NCI-H187 (cell line): ENCODE data around the gene TMEM9B.
"Not testable (repeated sequence)": the region's sequence is repeated elsewhere in the genome, so short reads cannot be mapped to it uniquely, and the experiment has no call there.

Source experiments
- DNase-seq, 2 experiments: peaks; one replicate each; lab custom pipeline; 2025; lab: John Stamatoyannopoulos, UW

The TMEM9B gene

DNA sequence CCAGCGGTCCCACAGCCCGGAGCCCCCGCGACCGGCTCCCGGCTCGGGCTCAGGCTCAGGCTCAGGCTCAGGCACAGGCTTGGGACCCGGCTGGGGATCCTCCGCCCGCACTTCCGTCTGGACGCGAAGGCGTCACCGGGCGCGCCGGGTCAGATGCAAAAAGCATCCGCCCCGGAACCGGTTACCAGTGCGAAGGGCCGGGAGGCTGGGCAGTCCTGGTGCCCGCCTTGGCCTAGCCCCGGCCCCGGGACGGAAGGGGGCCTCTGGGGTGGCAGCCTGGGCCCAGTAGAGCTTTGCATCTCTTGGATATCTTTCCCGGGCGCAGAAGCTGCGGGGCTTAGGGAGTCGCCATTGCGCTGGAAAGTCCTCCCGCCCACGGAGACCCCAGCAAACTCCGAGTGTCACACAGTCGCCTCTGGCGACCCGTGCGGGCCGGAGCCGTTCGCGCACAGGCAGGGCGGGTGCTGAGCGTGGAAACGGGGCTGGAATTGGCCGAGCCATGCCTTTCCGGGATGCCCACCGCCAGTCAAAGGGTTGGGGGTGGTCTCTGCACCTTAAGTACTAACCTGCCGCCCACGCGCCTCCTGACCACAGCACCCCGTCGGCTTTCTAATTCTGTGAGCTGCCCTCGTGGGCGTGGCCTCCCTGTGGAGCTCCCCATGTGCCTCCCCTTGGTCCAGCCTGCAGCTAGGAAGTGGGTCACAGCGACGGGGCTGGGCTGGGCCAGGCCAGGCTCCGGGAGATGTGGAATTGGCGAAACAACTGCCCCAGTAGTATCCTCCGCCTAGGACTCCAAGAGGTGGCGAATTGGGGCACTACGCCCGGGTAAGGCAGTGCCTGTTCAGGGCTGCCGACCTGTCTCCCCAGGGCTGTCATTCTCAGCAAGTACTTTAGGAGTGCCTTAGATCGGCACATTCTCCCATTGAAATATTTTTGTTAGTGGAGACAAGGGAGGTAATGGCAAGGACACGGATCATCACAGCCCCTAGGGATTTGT is at the start of gene TMEM9B:
TSS of gene TMEM9B (minus strand) at position 119 of the 997 bp plus-strand sequence. CDS start 129 bp downstream, outside the sequence.
- peak; percentile 85 to 96 for DNase-seq

DNA sequence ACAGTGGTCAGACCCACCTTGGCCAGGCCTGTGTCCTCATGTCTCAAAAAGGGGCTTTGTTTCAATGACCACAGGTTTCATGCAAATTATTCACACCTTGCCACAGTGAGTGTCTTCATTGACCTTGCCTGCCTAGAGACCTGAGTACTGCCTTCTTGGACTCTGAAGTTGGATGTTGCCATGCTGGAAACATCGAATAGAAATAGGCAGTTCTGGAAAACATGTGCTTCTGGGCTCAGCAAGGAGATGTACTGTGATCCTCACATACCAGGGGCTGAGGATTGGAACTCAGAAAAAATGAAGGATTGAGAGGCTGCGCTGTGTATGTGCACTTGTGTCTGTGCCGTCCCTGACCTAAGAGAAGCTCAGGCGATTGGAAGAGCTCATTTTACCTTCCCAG is 49.1 kb upstream of the TMEM9B start:
- no peak for DNase-seq

DNA sequence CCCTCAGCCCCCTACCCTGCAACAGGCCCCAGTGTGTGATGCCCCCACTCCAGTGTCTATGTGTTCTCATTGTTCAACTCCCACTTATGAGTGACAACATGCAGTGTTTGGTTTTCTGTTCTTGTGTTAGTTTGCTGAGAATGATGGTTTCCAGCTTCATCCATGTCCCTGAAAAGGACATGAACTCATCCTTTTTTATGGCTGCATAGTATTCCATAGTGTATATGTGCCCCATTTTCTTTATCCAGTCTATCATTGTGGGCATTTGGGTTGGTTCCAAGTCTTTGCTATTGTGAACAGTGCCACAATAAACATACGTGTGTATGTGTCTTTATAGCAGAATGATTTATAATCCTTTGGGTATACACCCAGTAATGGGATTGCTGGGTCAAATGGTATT is 45.3 kb upstream of the TMEM9B start:
- DNase-seq: not testable (repeated sequence)

DNA sequence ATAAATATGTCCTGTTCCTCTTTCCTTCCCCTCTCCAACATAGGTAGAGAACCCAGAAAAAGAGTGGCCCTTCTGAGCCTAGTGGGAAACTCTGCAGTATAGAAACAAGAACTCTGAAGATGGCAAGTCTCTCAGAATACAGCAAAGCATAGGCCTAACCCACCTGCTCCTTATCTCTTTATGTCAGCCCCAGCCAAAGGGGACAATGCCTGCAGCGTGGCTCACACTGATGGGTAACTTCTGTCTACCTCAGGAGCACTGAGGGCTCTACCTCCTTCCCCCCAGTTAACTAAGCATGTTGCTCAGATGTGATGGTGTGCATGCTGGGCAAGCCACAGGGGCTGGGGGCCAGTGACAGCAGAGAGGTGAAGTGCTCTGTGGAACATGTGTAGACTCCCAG is 44.4 kb upstream of the TMEM9B start:
- DNase-seq: no peak

DNA sequence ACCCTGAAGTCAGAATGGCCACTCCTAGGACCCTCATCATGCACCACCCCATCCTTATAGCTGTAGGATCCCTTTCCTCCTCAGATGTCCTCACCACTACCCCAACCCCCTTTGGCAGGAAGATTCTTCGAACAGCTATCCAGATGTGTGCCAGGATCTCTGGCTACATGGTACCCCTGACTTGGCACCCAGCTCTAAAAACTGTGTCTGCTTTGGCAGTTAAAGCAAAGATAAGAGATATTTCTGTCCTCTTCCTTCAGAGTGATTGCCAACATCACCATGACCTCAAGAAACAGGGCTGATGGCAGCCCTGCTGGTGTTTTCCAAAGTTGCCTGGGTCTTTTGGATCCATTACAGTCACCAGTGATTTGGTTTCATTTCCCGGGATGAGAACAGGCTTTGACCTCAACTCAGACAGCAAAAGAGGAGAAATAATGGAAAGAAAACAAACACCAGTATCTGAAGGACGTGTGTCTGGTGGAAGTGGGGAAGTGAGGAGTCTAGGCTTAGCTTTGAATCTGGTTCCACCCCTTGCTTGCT is 43.8 kb upstream of the TMEM9B start:
- no peak for DNase-seq

DNA sequence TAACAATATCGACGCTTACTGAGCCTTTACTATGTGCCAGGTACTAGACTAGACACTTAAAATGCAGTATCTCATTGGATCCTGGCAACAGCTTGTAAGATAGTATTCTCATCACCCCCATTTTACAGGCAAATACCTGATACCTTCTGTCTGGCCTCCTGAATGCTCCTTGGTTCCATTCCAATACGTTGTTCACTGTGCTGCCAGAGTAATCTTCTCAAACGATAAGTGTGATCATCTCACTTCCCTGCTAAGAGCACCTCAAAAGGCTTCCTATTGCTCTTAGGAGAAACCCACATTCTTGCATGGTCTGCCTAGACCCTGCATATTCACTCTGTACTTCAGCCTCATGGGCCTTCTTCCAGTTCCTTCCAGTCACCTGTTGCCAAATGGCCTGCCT is 40.8 kb upstream of the TMEM9B start:
- no peak for DNase-seq

DNA sequence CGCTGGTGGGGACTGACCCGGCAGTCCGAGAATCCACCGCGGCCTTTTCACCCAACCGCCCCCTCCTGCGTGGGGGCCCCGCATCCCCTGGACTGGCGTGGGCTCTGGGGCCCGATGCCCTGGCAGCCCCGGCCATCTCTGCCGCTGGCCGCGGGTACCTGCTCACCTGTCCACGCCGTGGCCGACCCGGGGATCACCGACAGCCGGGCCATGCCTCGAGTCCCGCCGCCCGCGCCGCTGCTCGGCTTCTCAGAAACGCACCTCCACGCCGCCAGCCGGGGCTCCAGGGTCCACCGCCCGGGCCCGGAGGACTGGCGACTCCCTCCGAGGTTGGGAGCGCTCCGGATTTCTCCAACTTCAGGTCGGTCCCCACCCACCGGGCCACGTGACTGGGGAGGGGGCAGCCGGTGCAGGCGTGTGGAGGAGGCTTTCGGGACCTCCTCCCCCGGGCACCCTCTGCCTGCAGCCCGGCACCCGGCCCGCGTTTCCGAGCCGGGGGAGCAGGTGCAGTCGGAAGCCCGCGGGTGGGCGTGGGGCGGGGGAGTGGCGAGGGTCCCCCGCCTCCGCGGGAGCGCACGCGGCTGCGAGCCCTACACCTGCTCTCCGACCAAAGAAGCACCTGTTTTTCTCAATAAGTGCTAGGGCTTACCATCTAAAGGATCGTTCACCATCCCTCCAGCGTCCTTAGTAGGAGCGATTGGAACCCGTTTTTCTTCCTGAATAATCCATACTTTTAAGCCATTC is 40.1 kb upstream of the TMEM9B start:
- DNase-seq: no peak

DNA sequence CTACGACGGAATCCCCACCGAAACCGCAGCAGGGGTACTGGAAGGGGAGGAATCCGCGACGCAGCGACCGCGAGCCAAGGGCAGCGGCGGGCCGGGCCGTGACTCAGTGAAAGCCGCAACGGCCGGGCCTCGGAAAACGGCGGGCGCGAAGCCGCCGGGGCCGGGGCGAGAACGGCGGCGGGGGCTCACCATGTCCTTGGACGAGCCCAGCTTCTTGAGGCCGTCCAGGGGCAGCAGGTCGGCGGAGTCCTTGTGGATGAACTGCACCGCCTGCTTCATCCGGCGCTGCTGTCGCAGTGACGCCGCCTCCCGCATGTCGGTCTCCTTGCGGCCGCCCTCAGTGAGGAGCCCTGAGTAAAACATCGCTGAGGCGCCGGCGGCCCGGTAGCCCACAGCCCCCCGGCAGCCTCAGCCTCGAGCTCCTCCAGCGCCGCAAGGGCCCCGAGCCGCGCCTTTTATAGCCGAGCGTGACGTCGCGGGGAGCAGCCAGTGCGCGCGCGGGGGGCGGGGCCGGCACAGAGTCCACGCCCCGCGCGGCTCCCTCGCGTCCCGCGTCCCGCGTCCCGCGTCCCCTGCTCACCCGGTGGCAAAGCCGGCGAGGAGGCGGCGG is 39.4 kb upstream of the TMEM9B start, which contains the start of gene NRIP3:
TSS of gene NRIP3 (minus strand) at position 429 of the 610 bp plus-strand sequence. CDS start at position 363, 66 bp downstream.
- peak; percentile 29 to 79 for DNase-seq

DNA sequence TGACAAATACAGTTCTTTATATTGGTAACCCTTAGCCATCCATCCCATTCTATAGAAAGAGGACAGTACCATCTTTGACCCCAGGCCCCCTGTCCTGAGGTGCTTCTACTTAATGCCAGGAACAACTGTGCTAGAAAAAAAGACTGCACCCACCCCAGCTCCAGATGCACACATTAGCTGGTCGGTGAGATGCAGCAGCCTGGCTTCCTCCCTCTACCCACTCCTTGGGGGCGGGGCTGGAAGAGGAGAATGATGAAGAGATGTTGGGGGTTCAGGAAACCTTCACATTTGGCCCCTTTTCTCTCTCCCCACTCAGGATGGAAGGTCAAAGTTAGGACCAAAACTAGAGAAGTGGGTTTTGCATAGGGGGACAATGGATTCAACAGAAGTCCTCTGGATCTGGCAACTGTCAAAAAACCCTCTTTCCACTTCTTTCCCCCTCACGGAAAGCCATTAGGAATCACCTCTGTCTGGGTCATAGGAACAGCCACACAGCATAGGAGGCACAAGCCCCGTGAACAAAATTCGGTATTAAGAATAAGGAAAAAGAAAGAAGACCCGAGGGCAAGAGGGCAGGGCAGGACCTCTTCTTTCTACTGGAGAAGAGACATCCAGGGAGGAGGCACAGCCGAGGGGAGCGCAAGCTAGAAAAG is 38.8 kb upstream of the TMEM9B start:
- DNase-seq: no peak

DNA sequence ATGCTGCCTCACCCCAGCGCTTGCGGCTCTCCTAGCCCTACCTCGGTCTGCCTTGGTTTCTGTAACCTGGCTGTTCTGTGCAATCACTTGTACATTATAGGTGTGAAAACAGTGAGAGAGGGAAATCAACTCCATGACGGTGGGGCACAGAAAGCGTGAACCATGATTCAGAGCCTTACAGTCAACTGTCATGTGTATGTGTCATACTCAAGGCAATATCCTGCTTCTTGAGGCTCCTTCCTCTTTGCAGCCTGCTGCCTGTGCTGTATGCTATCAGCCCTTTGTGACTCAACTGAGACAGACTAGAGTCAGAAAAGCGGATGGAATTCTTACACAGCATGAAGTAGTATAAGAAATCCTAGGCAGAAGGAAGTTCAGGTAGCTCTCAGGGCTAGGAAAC is 37.5 kb upstream of the TMEM9B start:
- DNase-seq: no peak

DNA sequence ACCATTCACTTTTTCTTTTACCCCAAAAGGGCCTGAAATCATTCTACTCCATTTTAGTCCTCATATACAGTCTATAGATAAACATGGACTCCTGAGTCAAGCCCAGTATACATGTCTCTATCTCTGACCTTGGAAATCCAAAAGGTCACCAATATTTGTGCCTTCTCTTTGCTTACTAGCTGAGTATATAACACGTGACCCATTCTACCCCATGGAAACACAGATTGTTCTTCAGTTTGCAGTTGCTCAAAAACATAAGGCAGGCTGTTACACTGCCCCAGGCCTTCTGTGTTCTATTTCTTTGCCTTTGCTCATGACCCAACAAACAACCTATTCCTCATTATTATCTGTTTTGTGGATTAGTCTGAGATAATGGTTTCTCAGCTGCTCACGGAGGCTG is 33.8 kb upstream of the TMEM9B start:
- no peak for DNase-seq

DNA sequence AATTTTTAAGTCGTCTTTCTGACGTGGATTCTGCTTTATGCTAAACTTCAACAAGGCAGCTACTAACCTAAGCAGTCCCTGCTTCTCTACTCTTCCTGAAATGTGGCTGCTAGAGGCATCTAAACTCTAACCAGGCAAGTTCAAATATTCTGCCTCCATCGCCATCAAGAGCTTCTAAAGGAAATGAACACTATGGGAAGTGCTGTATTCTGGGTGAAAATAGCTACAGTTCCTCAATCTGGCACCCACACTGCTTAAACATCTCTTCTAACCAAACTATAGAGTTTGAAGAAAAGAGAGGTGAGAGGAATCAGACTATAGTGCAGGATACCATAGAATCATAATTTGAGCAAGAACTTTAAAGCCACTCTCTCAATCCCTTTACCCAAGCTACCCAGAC is 33.2 kb upstream of the TMEM9B start:
- no peak for DNase-seq

DNA sequence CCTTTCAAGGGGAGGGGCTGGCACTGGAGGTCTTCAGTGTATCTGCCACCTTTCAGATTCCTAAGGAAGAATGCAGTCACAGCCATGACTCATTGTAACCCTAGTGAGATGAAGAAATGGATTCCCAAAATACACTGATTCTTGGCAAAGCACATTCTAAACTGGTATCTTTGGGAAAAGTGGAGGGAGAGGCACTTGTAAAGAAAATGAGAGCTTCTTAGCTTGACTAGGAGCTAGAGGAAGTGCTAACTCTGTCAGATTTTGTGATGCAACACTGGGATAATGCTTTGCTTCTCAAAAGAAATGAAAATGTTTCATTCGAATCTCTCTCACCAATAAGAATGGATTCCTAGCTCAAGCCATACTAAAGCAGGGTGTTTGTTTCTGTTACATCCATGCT is 25.2 kb upstream of the TMEM9B start:
- no peak for DNase-seq

DNA sequence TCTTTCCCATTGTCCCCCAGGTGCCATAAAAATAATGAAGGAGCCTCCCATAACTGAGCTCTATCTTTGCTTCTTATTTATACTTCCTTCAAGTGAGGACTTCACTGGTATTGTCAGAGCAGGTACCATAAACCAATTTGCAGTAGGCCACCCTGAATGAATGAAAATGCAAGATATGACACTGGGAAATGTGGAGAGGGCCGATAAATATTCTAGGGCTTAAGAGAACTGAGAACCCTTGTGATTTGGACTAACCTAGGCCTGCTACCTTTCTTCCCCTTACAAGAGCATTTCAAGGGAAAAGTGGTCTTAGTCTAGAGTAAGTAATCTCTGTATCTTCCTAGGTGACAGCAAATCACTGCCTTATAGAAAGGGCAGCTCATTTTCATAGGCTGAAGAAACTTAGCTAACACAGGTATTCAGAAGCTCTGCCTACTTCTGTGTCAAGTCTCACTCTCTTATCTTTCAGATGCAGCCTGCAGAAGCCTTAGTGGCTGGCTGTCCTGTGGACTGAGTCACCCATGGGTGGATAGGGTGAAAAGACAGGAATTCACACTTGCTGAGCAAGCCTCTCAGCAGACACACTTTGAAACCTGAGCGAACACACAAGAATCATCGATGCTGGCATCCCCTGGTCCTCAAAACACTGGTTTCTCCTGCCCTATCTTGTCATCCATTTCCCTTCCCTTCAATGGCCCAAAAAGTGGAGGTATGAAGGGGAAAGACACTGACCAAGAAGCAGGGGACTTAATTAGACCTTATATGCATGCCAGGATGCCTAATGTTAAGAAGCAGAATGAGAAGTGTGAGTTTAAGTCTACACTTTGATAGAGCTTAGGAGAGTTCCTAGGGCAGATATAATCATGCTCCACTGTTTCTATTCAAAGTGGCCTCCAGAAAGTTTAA is 24.3 kb upstream of the TMEM9B start:
- DNase-seq: no peak

DNA sequence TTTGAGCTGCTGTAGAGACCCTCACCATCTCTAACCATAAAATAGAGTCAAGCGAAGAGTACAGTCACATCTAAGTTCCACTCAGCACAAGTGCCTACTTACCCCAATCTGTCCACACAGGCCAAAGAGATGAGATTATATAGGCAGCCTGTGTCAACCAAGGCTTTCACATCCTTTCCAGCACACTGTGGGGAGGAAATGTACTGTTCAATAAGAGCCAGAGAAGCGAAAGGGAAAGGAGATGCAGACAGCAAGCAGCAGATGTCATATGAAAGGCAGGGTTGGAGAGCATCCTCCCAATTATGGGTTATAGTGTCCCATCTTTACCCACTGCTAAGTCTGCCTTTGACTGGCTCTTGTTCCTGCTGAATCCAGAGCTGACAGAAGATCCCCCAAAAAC is 23.2 kb upstream of the TMEM9B start:
- no peak for DNase-seq

DNA sequence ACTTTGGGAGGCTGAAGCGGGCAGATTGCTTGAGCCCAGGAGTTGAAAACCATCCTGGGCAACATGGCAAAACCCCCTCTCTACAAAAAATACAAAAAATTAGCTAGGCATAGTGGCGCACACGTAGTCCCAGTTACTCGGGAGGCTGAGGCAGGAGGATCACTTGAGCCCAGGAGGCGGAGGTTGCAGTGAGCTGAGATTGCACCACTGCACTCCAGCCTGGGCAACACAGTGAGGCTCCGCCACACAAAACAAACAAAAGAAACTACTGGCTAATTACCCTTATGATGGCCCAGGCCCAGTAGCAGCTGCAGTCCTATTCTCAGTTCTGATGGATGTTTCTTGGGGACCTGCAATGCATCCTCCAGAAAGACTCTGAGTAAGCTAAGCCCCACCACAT is 22.5 kb upstream of the TMEM9B start:
- DNase-seq: not testable (repeated sequence)

DNA sequence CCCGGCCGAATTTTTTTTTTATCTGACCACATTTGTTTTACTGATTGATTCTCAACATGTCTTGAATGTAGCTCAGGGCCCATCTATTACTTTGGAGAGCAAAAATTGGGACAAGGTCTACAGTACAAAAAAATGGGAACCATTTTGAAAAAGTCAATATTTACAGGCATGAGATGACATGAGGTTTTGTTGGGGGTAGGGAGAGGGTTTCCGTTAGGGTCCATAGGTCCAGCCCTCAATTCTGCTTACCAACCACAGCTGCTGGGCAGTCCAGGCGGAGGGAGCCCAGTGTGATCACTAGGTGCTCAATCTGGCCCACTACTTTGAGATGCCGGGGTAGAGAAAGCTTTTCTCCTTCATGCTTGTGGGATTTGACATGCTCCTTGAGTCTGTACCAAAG is 21.2 kb upstream of the TMEM9B start:
- no peak for DNase-seq

DNA sequence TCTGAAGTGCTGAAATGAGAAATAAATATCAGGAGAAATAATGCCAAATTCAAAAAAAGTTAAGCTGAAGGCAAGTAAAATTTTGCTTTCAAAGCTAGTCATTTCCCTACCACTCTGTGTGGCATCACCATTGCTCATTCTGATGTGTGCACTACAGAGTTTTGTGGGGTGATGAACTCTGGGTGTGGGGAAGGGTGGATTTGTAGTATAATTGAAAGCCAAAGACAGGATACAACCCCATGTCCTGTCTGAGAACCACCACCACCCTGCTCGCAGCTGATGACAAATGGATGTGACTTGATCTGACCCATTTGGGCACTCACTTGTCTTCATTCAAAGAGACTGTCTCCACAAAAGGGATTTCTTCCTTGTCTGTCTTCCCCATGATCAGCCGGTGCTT is 19.3 kb upstream of the TMEM9B start:
- no peak for DNase-seq

DNA sequence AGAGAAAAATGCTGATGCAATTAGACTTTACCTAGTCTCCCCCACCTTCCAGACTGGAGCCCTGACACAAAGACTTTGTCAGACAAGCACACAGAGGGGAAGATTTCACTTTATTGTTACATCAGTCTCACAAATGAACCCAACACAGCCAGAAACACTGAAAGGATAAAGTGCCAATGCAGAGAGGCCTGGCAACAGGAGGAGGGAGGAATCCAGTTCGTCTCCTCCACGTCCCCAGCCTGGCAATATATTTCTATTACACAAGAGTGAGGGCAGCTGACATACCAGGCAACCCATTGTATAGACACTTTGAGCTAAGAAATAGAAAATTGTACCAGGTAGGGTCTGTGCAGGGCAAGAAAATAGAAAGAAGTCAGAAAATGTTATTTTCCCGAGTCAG is 16.2 kb upstream of the TMEM9B start:
- no peak for DNase-seq

DNA sequence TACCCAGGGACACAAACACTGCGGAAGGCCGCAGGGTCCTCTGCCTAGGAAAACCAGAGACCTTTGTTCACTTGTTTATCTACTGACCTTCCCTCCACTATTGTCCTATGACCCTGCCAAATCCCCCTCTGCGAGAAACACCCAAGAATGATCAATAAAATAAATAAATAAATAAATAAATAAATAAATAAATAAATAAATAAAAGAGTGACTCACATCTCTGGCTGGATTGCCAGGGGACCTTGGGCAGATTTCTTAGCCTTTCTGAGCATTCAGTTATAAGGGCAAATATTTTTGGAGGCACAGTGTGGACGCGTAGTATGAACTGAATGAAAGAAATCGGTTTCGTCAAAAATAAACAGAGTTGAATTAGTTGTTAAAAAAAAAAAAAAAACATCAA is 15.1 kb upstream of the TMEM9B start:
- DNase-seq: not testable (repeated sequence)

DNA sequence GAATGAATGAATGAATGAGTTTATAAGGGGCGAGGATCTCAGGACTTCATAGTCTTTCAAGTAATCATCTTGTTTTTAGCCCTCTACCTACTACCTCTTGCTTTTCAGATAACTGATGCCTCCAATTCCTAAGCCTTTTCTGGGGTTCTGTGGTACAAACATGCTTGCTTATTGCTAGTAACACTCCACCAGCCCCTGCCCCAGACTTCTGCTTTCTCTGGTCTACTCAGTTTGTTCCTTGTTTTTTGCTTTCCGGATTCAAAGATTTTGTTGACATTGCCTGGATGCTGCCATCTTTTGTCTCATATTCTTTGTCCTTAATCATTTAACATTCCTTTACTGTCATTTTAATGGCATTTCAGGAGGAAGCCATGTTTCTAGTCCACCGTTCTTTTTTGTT is 8.9 kb upstream of the TMEM9B start:
- DNase-seq: no peak
